Measurements from ENCODE around the gene ASTL. TPM values are rescaled to one million over a fixed set of nuclear protein-coding genes. Genes with fewer than 3 reads are reported as not detected.

ASTL gene
- total RNA-seq, 1 donor from 2014 or later: not detected

GRCh38 chr2:96150007-96150640 is 11.8 kb upstream of the ASTL start:
- no peaks in the 10 kb centered on the region for H3K27me3 ChIP-seq (ENCODE audit: insufficient read depth, low read length)
- FAIRE-seq (no peak), DNase-seq (ENCODE audit: low read depth) (no peak)

GRCh38 chr2:96148410-96149217 is 10.3 kb upstream of the ASTL start:
- peaks cover 4% of the 10 kb centered on the region for H3K4me1 Mint-ChIP-seq (ENCODE audit: low read depth, unreplicated experiment)
- H3K4me1 ChIP-seq (ENCODE audit: insufficient read depth, low read length): peaks cover 43% of the 10 kb centered on the region
- no peaks in the 10 kb centered on the region for H3K27me3 ChIP-seq (ENCODE audit: insufficient read depth, low read length)
- H3K27ac ChIP-seq (ENCODE audit: low read depth, low read length): peak overlapping the region; percentile 30
- DNase-seq (ENCODE audit: low read depth) (peak; percentile 92), FAIRE-seq (no peak)
- H3K27me3 Mint-ChIP-seq (ENCODE audit: low read depth, unreplicated experiment): peaks cover 46% of the 10 kb centered on the region
- no peaks in the 10 kb centered on the region for H3K9me3 Mint-ChIP-seq (ENCODE audit: unreplicated experiment)
- H3K4me3 ChIP-seq (ENCODE audit: insufficient read depth, low read depth, low read length): no peak overlapping the region
- peak overlapping the region; percentile 88 for H2AFZ ChIP-seq (ENCODE audit: low read depth, low read length)
- H3K36me3 Mint-ChIP-seq (ENCODE audit: low read depth, unreplicated experiment): no peaks in the 10 kb centered on the region
- H3K27ac Mint-ChIP-seq (ENCODE audit: unreplicated experiment): no peak overlapping the region
- H3K79me2 ChIP-seq (ENCODE audit: insufficient read depth, low read length): no peaks in the 10 kb centered on the region
- H3K4me2 ChIP-seq (ENCODE audit: low read length): peak overlapping the region; percentile 73
- no peak overlapping the region for H3K4me3 Mint-ChIP-seq (ENCODE audit: unreplicated experiment)
- TF ChIP-seq CTCF (IDR thresholded peaks at IDR 0.05; ENCODE audit: insufficient read depth, low read depth, low read length): no peak
- TF ChIP-seq EZH2 (IDR thresholded peaks at IDR 0.05; ENCODE audit: insufficient read depth, low read length): no peak
- no peaks in the 10 kb centered on the region for H3K9me3 ChIP-seq (ENCODE audit: insufficient read depth, low read depth, low read length)
- H4K20me1 ChIP-seq (ENCODE audit: insufficient read depth, low read length): peaks cover 8% of the 10 kb centered on the region
- H3K9ac ChIP-seq (ENCODE audit: low read length): peak overlapping the region; percentile 54
- no peaks in the 10 kb centered on the region for H3K36me3 ChIP-seq (ENCODE audit: insufficient read depth, low read length)

More at GRCh38 chr2:96150007-96150640, 11.8 kb upstream of the ASTL start:
- Histone ChIP-seq H3K9ac (ENCODE audit: low read length) (no peak overlapping the region), H3K27ac (ENCODE audit: low read depth, low read length) (no peak overlapping the region), H3K9me3 (ENCODE audit: insufficient read depth, low read depth, low read length) (no peaks in the 10 kb centered on the region), H3K79me2 (ENCODE audit: insufficient read depth, low read length) (no peaks in the 10 kb centered on the region), H3K4me3 (ENCODE audit: insufficient read depth, low read depth, low read length) (no peak overlapping the region), H2AFZ (ENCODE audit: low read depth, low read length) (no peak overlapping the region), H3K36me3 (ENCODE audit: insufficient read depth, low read length) (no peaks in the 10 kb centered on the region), H3K4me1 (ENCODE audit: insufficient read depth, low read length) (peaks cover 34% of the 10 kb centered on the region), H3K4me2 (ENCODE audit: low read length) (no peak overlapping the region), H4K20me1 (ENCODE audit: insufficient read depth, low read length) (no peaks in the 10 kb centered on the region)
- TF ChIP-seq CTCF (IDR thresholded peaks at IDR 0.05; ENCODE audit: insufficient read depth, low read depth, low read length) (no peak), EZH2 (IDR thresholded peaks at IDR 0.05; ENCODE audit: insufficient read depth, low read length) (no peak)
- Mint-ChIP-seq H3K27me3 (ENCODE audit: low read depth, unreplicated experiment) (peaks cover 46% of the 10 kb centered on the region), H3K36me3 (ENCODE audit: low read depth, unreplicated experiment) (no peaks in the 10 kb centered on the region), H3K9me3 (ENCODE audit: unreplicated experiment) (no peaks in the 10 kb centered on the region), H3K4me3 (ENCODE audit: unreplicated experiment) (no peak overlapping the region), H3K27ac (ENCODE audit: unreplicated experiment) (no peak overlapping the region), H3K4me1 (ENCODE audit: low read depth, unreplicated experiment) (peaks cover 4% of the 10 kb centered on the region)

Data from astrocyte (in vitro differentiated cells and primary cell).